Nephron progenitor cell (in vitro differentiated cells): ENCODE results near the gene INO80C.
A peak's percentile ranks its signal among the peaks of the same experiment; 100 is the strongest.

Source experiments
- DNase-seq: peaks from one replicate; pipeline ENCODE4 v3.0.0; 2021
- H3K27ac Mint-ChIP-seq: 2 replicates; pipeline ENCODE4 v1.8.0; 2021; ENCODE audit warnings: mild to moderate bottlenecking, moderate library complexity, mixed read lengths
- H3K27me3 Mint-ChIP-seq: 2 replicates; pipeline ENCODE4 v1.8.0; 2021; ENCODE audit warnings: mild to moderate bottlenecking, low read depth, mixed read lengths; ENCODE audit not compliant: poor library complexity
- H3K36me3 Mint-ChIP-seq: 2 replicates; pipeline ENCODE4 v1.8.0; 2021; ENCODE audit warnings: low read depth, mixed read lengths
- H3K4me1 Mint-ChIP-seq: 2 replicates; pipeline ENCODE4 v1.8.0; 2021; ENCODE audit warnings: mixed read lengths
- H3K4me3 Mint-ChIP-seq: 2 replicates; pipeline ENCODE4 v1.8.0; 2021; ENCODE audit warnings: mild to moderate bottlenecking, moderate library complexity, mixed read lengths
- H3K9me3 Mint-ChIP-seq: 2 replicates; pipeline ENCODE4 v1.8.0; 2021; ENCODE audit warnings: mild to moderate bottlenecking, moderate library complexity, mixed read lengths
- CTCF ChIP-seq: fragments of 200-600 bp; sonication (generic); IDR thresholded peaks from 2 replicates; pipeline ENCODE4 v1.5.0; 2021; ENCODE audit warnings: antibody characterized with exemption

Gene INO80C

GRCh38 chr18:35497027-35497369 is 762 bp downstream of the INO80C start:
- H3K4me3 Mint-ChIP-seq: peak overlapping the region; percentile 96
- H3K36me3 Mint-ChIP-seq: no peaks in the 10 kb centered on the region
- peaks cover 44% of the 10 kb centered on the region for H3K4me1 Mint-ChIP-seq
- no peaks in the 10 kb centered on the region for H3K9me3 Mint-ChIP-seq
- no peaks in the 10 kb centered on the region for H3K27me3 Mint-ChIP-seq
- H3K27ac Mint-ChIP-seq: peak overlapping the region; percentile 99
- no peak for DNase-seq
- no peak for TF ChIP-seq CTCF

GRCh38 chr18:35495536-35496314 is 2.0 kb downstream of the INO80C start:
- H3K27me3 Mint-ChIP-seq: no peaks in the 10 kb centered on the region
- peaks cover 47% of the 10 kb centered on the region for H3K4me1 Mint-ChIP-seq
- H3K27ac Mint-ChIP-seq: no peak overlapping the region
- H3K36me3 Mint-ChIP-seq: no peaks in the 10 kb centered on the region
- DNase-seq: no peak
- no peak for TF ChIP-seq CTCF
- H3K4me3 Mint-ChIP-seq: peak overlapping the region; percentile 96
- H3K9me3 Mint-ChIP-seq: no peaks in the 10 kb centered on the region

- Mint-ChIP-seq H3K27ac (no peak overlapping the region), H3K4me1 (peaks cover 59% of the 10 kb centered on the region)
- no peak for DNase-seq
These were observed 3.2 kb downstream of the INO80C start for GRCh38 chr18:35494251-35495220.

GRCh38 chr18:35491700-35492077 is 6.1 kb downstream of the INO80C start:
- no peaks in the 10 kb centered on the region for H3K27me3 Mint-ChIP-seq
- H3K4me3 Mint-ChIP-seq: no peak overlapping the region
- H3K27ac Mint-ChIP-seq: peak overlapping the region; percentile 76
- no peak for DNase-seq
- H3K9me3 Mint-ChIP-seq: no peaks in the 10 kb centered on the region
- H3K36me3 Mint-ChIP-seq: peaks cover 24% of the 10 kb centered on the region
- TF ChIP-seq CTCF: no peak
- peaks cover 61% of the 10 kb centered on the region for H3K4me1 Mint-ChIP-seq

More at GRCh38 chr18:35494251-35495220, 3.2 kb downstream of the INO80C start:
- H3K9me3 Mint-ChIP-seq: no peaks in the 10 kb centered on the region
- H3K27me3 Mint-ChIP-seq: no peaks in the 10 kb centered on the region
- H3K36me3 Mint-ChIP-seq: peaks cover 4% of the 10 kb centered on the region
- TF ChIP-seq CTCF: no peak
- no peak overlapping the region for H3K4me3 Mint-ChIP-seq

GRCh38 chr18:35490894-35491699 is 6.7 kb downstream of the INO80C start:
- Mint-ChIP-seq H3K27ac (peak overlapping the region; percentile 96), H3K4me1 (peaks cover 55% of the 10 kb centered on the region), H3K9me3 (no peaks in the 10 kb centered on the region), H3K27me3 (no peaks in the 10 kb centered on the region), H3K36me3 (peaks cover 24% of the 10 kb centered on the region), H3K4me3 (no peak overlapping the region)
- DNase-seq: no peak
- TF ChIP-seq CTCF: no peak
